ENCODE results near the gene ZFAND3. TPM values are rescaled to one million over a fixed set of nuclear protein-coding genes. Genes with fewer than 3 reads are reported as not detected.

ZFAND3 gene
- total and polyA plus RNA-seq, 2 donors (not counting 3 experiments of a cell fraction or from before 2014, with no cell fraction given), result 15.4 to 54.2 TPM

- Histone ChIP-seq H2AFZ (ENCODE audit: low read depth, low read length) (no peak overlapping the region), H3K27me3 (ENCODE audit: control insufficient read depth in 2 of 2, insufficient read depth in 2 of 2, low read length in 2 of 2) (no peaks in the 10 kb centered on the region), H3K4me2 (ENCODE audit: insufficient read depth, low read length) (no peak overlapping the region), H3K9me3 (replicated peaks; ENCODE audit: control insufficient read depth, insufficient read depth, low read length) (no peaks in the 10 kb centered on the region), H3K36me3 (ENCODE audit: control insufficient read depth in 2 of 2, extremely low read depth in 1 of 2, insufficient read depth in 2 of 2, low read length in 2 of 2) (peaks cover 0 to 3% of the 10 kb centered on the region in 2 experiments), H3K4me1 (ENCODE audit: control insufficient read depth, extremely low read depth, insufficient read depth, low read length) (no peaks in the 10 kb centered on the region), H3K79me2 (ENCODE audit: control insufficient read depth, insufficient read depth, low read length) (peaks cover 7% of the 10 kb centered on the region), H4K20me1 (replicated peaks; ENCODE audit: control insufficient read depth, extremely low read depth, insufficient read depth, low read length) (peaks cover 2% of the 10 kb centered on the region), H3K9ac (replicated peaks; ENCODE audit: extremely low read depth, insufficient read depth, low read length) (no peak overlapping the region), H3K4me3 (replicated peaks in 1 of 3; ENCODE audit: insufficient read depth in 1 of 3, low read depth in 1 of 3, low read length in 3 of 3) (no peak overlapping the region), H3K9me1 (replicated peaks; ENCODE audit: control insufficient read depth, extremely low read depth, insufficient read depth, low read length) (no peaks in the 10 kb centered on the region), H3K27ac (ENCODE audit: insufficient read depth, low read depth, low read length) (no peak overlapping the region)
- DNase-seq (ENCODE audit: low read depth, low spot score) (no peak), FAIRE-seq (no peak)
- POLR2A ChIA-PET, result no interaction called here
- CTCF ChIA-PET, result interaction anchor here (0.9 to 1.5 kb wide), 2 partner anchors 11 to 49 kb away, joined by 4 read pairs; no protein-coding TSS in a partner anchor
- dilution Hi-C loops (cut with MboI; ENCODE audit: extremely low pct_ligation_motif_present, low sequenced_read_pairs), result no loop called here
- no TSS peak for BruUV-seq (replicated peaks)
- intact Hi-C loops (cut with micrococcal nuclease), result no loop called here
- TF ChIP-seq CTCF (IDR thresholded peaks at IDR 0.05; ENCODE audit: extremely low read depth in 1 of 2, insufficient read depth in 1 of 2, low read depth in 1 of 2, low read length in 2 of 2), result no peak
- no peak for TF ChIP-seq EZH2 (IDR thresholded peaks at IDR 0.05; ENCODE audit: borderline replicate concordance, low read depth, low read length, severe bottlenecking)
- no peak for TF ChIP-seq FOS (IDR thresholded peaks at IDR 0.05; ENCODE audit: borderline replicate concordance, insufficient read depth, low read length)
- no peak for TF ChIP-seq MAX (IDR thresholded peaks at IDR 0.05; ENCODE audit: insufficient read depth, insufficient read length)
- TF ChIP-seq POLR2A (IDR thresholded peaks at IDR 0.05; ENCODE audit: low read depth, low read length), result no peak
- no peak for TF ChIP-seq JUN (IDR thresholded peaks at IDR 0.05; ENCODE audit: borderline replicate concordance, insufficient read depth, insufficient read length, low read depth)
- TF ChIP-seq MYC (IDR thresholded peaks at IDR 0.05; ENCODE audit: low read depth, low read length), result no peak
- TF ChIP-seq GATA2 (IDR thresholded peaks at IDR 0.05; ENCODE audit: insufficient read depth, insufficient read length, low read depth, low read length), result no peak
- no peak for TF ChIP-seq POLR2AphosphoS5 (IDR thresholded peaks at IDR 0.05; ENCODE audit: insufficient read depth, low read depth, low read length)
Observed at GRCh38 chr6:38105066-38105465, 285.5 kb downstream of the ZFAND3 start.
